ENCODE data around the gene LY6G6D.
A peak's percentile ranks its signal among the peaks of the same experiment; 100 is the strongest.

The LY6G6D gene

DNA sequence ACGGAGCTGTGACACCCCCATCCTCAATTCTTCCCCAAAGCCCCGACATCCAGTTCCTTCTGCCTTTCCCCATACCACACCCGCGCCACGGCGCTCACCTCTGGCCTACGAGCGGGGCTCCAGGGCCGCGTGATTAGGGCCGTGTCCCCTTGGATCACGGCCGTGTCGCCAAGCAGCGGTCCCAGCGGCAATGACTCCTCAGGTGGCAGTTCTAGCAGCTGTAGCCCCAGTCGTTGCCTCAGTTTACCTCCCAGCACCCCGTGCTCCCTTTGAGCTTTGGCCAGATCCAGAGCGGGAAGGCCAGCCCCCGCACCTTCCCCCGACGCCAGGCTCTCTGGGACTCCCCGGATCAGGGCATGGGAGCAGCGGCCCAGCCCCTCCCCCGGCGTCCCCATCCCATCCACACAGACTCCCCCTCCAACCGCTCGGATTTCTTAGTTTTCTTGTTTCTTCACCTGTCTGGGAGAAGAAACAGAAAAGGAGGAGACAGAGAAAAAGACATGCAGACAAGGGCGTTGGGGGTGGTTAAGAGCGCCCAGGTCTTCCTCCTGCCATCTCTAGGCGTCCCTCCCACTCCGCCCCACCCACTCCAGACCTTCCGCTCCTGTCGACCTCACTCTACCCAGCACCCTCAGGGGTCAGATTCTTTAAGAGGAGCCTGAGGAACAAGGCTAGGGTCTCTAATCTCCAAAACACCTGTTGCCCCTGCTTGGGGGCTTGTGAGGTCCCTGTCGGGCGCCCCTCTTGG, 13.8 kb downstream of the LY6G6D start, which contains the start of gene DDAH2:
Gene DDAH2, minus strand, starts transcription at position 533 of the 748 bp plus-strand sequence. Its CDS starts 138 bp downstream, at position 395.
- H2BK15ac ChIP-seq (replicated peaks; ENCODE audit: low read depth) = no peak within 1 kb of the TSS
- H2BK5ac ChIP-seq (ENCODE audit: low read length) = peak within 1 kb of the TSS; percentile 86
- no peak within 1 kb of the TSS for H4K5ac ChIP-seq (ENCODE audit: low read length)
- H2BK120ac ChIP-seq (ENCODE audit: low read depth, low read length) = peak within 1 kb of the TSS; percentile 3
- no CpG with 5 or more reads among the region's 36 CpGs for WGBS (ENCODE audit: extremely low coverage, insufficient coverage, low lambda C conversion rate)
- H3K23ac ChIP-seq (ENCODE audit: low read length) = peak within 1 kb of the TSS; percentile 34
- no peaks in the 10 kb centered on the region for H3K27me3 ChIP-seq (ENCODE audit: insufficient read depth, low read length, poor library complexity)
- no peak for DNase-seq
- H3K4ac ChIP-seq (ENCODE audit: low read depth, low read length) = peak within 1 kb of the TSS; percentile 70
- peak within 1 kb of the TSS; percentile 86 for H3K27ac ChIP-seq (ENCODE audit: low read depth, low read length)
- H3K18ac ChIP-seq (ENCODE audit: low read length) = peak within 1 kb of the TSS; percentile 69
- peaks cover 9% of the 10 kb centered on the region for H3K79me2 ChIP-seq (ENCODE audit: control insufficient read depth, insufficient read depth, low read length)
- H3K36me3 ChIP-seq (ENCODE audit: control insufficient read depth, insufficient read depth, low read length) = peaks cover 19% of the 10 kb centered on the region
- H3K4me3 ChIP-seq (ENCODE audit: low read length) = peak within 1 kb of the TSS; percentile 90
- H3K4me1 ChIP-seq (ENCODE audit: control insufficient read depth, low read depth, low read length) = peaks cover 5% of the 10 kb centered on the region
- peak within 1 kb of the TSS; percentile 97 for H3K56ac ChIP-seq (ENCODE audit: low read length)
- peak within 1 kb of the TSS; percentile 96 for H3K9ac ChIP-seq (ENCODE audit: low read length)
- H3K4me2 ChIP-seq (ENCODE audit: low read length) = peak within 1 kb of the TSS; percentile 74
- no peak within 1 kb of the TSS for H4K8ac ChIP-seq (ENCODE audit: low read depth, low read length)
- peak within 1 kb of the TSS; percentile 52 for H2AK5ac ChIP-seq (ENCODE audit: low read length)
- H3K79me1 ChIP-seq (ENCODE audit: low read length) = peaks cover 17% of the 10 kb centered on the region

DNA sequence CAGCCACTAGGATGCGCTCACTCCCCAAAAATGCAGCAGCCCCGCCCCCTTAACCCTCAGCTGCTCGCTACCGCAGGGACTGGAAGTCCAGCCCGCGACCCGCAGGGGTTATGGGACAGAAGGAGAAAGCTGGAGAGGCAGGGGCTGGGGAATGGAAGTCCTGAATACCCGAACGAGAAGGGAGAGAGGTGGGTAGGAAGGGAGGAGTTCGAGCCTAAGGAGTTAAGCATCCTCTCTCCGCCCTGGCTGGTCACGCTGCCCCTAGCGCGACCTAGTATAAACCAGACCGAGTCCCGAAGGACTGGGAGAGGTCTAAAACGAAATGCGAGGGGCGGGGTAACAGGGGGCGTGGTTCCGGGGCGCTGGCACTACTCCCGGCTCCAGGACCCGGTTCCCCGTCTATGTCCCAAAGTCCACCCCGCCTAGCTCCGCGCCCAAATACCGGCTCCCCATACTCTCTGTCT, 14.4 kb downstream of the LY6G6D start:
- H3K4me1 ChIP-seq (ENCODE audit: control insufficient read depth, low read depth, low read length) = peaks cover 9% of the 10 kb centered on the region
- H4K5ac ChIP-seq (ENCODE audit: low read length) = no peak overlapping the region
- H3K27ac ChIP-seq (ENCODE audit: low read depth, low read length) = peak overlapping the region; percentile 86
- H3K79me2 ChIP-seq (ENCODE audit: control insufficient read depth, insufficient read depth, low read length) = peaks cover 15% of the 10 kb centered on the region
- peak overlapping the region; percentile 96 for H3K9ac ChIP-seq (ENCODE audit: low read length)
- peak overlapping the region; percentile 70 for H3K4ac ChIP-seq (ENCODE audit: low read depth, low read length)
- H2BK5ac ChIP-seq (ENCODE audit: low read length) = peak overlapping the region; percentile 86
- no peak overlapping the region for H2BK15ac ChIP-seq (replicated peaks; ENCODE audit: low read depth)
- no CpG with 5 or more reads among the region's 29 CpGs for WGBS (ENCODE audit: extremely low coverage, insufficient coverage, low lambda C conversion rate)
- no peak overlapping the region for H2AK5ac ChIP-seq (ENCODE audit: low read length)
- peak overlapping the region; percentile 74 for H3K4me2 ChIP-seq (ENCODE audit: low read length)
- H3K27me3 ChIP-seq (ENCODE audit: insufficient read depth, low read length, poor library complexity) = no peaks in the 10 kb centered on the region
- H3K56ac ChIP-seq (ENCODE audit: low read length) = peak overlapping the region; percentile 97
- peak overlapping the region; percentile 90 for H3K4me3 ChIP-seq (ENCODE audit: low read length)
- peaks cover 21% of the 10 kb centered on the region for H3K79me1 ChIP-seq (ENCODE audit: low read length)
- H3K18ac ChIP-seq (ENCODE audit: low read length) = peak overlapping the region; percentile 69
- H3K36me3 ChIP-seq (ENCODE audit: control insufficient read depth, insufficient read depth, low read length) = peaks cover 20% of the 10 kb centered on the region
- peak; percentile 97 for DNase-seq
- peak overlapping the region; percentile 3 for H2BK120ac ChIP-seq (ENCODE audit: low read depth, low read length)
- peak overlapping the region; percentile 30 for H3K23ac ChIP-seq (ENCODE audit: low read length)
- H4K8ac ChIP-seq (ENCODE audit: low read depth, low read length) = no peak overlapping the region

DNA sequence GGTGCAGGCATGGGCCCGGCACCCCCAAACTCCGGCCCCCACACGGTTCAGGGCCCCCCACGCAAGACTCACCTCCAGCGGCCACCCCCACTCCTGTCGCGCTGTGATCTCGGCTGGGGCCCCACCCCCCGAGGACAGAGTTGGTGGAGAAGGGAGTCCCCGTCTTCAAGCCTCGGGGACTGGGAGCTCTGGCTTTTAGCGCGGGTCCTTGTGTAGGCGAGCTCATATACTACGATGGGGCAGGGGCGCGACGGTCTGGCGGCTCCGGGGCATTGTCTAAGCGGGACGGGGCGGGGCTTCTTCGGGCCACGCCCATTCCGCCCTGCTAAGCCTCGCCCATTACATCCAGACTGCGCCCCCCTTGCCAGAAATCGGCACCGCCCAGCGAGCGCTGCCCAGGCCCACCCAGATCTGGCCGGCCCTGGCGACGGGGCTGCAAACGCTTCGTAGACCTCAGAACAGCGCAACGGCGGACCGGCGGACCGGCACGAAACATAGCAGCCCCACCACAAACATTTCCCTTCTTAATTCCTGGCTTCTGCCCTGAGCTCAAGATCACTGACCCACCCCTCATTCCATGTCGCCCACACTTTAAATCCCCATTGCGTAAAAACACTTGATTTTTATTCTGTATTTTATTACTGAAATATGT, 15.0 kb downstream of the LY6G6D start:
- peak overlapping the region; percentile 70 for H3K4ac ChIP-seq (ENCODE audit: low read depth, low read length)
- H2BK15ac ChIP-seq (replicated peaks; ENCODE audit: low read depth) = no peak overlapping the region
- no peak overlapping the region for H2AK5ac ChIP-seq (ENCODE audit: low read length)
- peak overlapping the region; percentile 86 for H3K27ac ChIP-seq (ENCODE audit: low read depth, low read length)
- no CpG with 5 or more reads among the region's 46 CpGs for WGBS (ENCODE audit: extremely low coverage, insufficient coverage, low lambda C conversion rate)
- peaks cover 9% of the 10 kb centered on the region for H3K4me1 ChIP-seq (ENCODE audit: control insufficient read depth, low read depth, low read length)
- H3K9ac ChIP-seq (ENCODE audit: low read length) = peak overlapping the region; percentile 96
- H3K18ac ChIP-seq (ENCODE audit: low read length) = peak overlapping the region; percentile 69
- no peaks in the 10 kb centered on the region for H3K27me3 ChIP-seq (ENCODE audit: insufficient read depth, low read length, poor library complexity)
- peak overlapping the region; percentile 86 for H2BK5ac ChIP-seq (ENCODE audit: low read length)
- peak; percentile 94 for DNase-seq
- H3K23ac ChIP-seq (ENCODE audit: low read length) = peak overlapping the region; percentile 30
- H3K36me3 ChIP-seq (ENCODE audit: control insufficient read depth, insufficient read depth, low read length) = peaks cover 20% of the 10 kb centered on the region
- H3K4me3 ChIP-seq (ENCODE audit: low read length) = peak overlapping the region; percentile 90
- peak overlapping the region; percentile 3 for H2BK120ac ChIP-seq (ENCODE audit: low read depth, low read length)
- peaks cover 21% of the 10 kb centered on the region for H3K79me1 ChIP-seq (ENCODE audit: low read length)
- peaks cover 20% of the 10 kb centered on the region for H3K79me2 ChIP-seq (ENCODE audit: control insufficient read depth, insufficient read depth, low read length)
- H3K56ac ChIP-seq (ENCODE audit: low read length) = peak overlapping the region; percentile 97
- peak overlapping the region; percentile 37 for H3K4me2 ChIP-seq (ENCODE audit: low read length)
- H4K5ac ChIP-seq (ENCODE audit: low read length) = no peak overlapping the region
- no peak overlapping the region for H4K8ac ChIP-seq (ENCODE audit: low read depth, low read length)

DNA sequence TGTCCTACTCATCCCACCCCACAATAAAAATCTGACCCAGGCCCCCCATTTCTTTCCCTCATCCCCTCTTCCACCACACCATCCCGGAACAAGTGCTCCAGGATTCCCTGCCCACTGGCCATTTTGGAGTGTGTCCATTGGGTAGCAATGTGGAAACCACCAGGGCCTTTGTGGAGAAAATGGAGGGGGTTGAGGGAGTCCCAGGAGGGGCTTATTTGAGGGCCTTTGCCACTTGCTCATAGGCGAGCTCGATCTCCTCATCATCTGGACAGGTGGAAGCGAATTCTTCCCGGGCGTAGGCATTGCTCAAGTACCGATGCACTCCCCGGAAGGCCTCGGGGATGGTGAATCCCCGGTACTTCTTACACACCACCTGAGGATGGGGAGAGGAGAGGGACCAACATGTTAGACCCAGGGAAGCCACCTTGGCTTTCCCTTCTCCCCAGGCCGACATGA, 15.5 kb downstream of the LY6G6D start:
- Histone ChIP-seq H2AK5ac (ENCODE audit: low read length) (no peak overlapping the region), H2BK15ac (replicated peaks; ENCODE audit: low read depth) (no peak overlapping the region), H2BK5ac (ENCODE audit: low read length) (no peak overlapping the region), H4K5ac (ENCODE audit: low read length) (no peak overlapping the region), H3K36me3 (ENCODE audit: control insufficient read depth, insufficient read depth, low read length) (peaks cover 20% of the 10 kb centered on the region), H3K4me3 (ENCODE audit: low read length) (no peak overlapping the region), H4K8ac (ENCODE audit: low read depth, low read length) (no peak overlapping the region), H3K56ac (ENCODE audit: low read length) (peak overlapping the region; percentile 80), H3K4ac (ENCODE audit: low read depth, low read length) (no peak overlapping the region), H3K23ac (ENCODE audit: low read length) (no peak overlapping the region), H3K79me1 (ENCODE audit: low read length) (peaks cover 21% of the 10 kb centered on the region), H3K4me2 (ENCODE audit: low read length) (no peak overlapping the region), H3K27me3 (ENCODE audit: insufficient read depth, low read length, poor library complexity) (no peaks in the 10 kb centered on the region), H3K4me1 (ENCODE audit: control insufficient read depth, low read depth, low read length) (peaks cover 9% of the 10 kb centered on the region), H3K79me2 (ENCODE audit: control insufficient read depth, insufficient read depth, low read length) (peaks cover 26% of the 10 kb centered on the region), H3K9ac (ENCODE audit: low read length) (peak overlapping the region; percentile 68), H3K18ac (ENCODE audit: low read length) (no peak overlapping the region), H3K27ac (ENCODE audit: low read depth, low read length) (no peak overlapping the region), H2BK120ac (ENCODE audit: low read depth, low read length) (no peak overlapping the region)
- DNase-seq = no peak
- no CpG with 5 or more reads among the region's 11 CpGs for WGBS (ENCODE audit: extremely low coverage, insufficient coverage, low lambda C conversion rate)

DNA sequence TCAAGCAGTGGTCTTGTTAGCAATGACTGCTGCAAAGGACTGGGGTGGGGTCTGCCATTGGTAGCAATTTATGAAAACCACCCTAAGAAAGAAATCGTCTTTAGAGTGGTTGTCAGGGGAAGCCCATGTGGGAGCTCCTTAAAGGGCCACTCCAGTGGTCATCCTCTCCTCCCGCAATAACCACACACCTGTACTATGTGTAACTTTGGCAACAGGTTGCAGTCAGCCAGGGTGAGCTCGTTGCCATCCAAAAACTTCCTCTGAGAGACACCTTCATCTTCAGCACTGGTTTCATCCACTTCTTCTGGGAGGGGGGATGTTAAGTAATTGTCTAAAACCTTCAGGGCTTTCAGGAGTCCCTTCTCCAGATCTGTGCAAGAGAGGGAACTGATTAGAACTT, 16.9 kb downstream of the LY6G6D start:
- H3K4me2 ChIP-seq (ENCODE audit: low read length) = no peak overlapping the region
- H3K27me3 ChIP-seq (ENCODE audit: insufficient read depth, low read length, poor library complexity) = no peaks in the 10 kb centered on the region
- H2BK15ac ChIP-seq (replicated peaks; ENCODE audit: low read depth) = no peak overlapping the region
- H3K9ac ChIP-seq (ENCODE audit: low read length) = no peak overlapping the region
- H3K79me2 ChIP-seq (ENCODE audit: control insufficient read depth, insufficient read depth, low read length) = peaks cover 32% of the 10 kb centered on the region
- H3K23ac ChIP-seq (ENCODE audit: low read length) = no peak overlapping the region
- H3K4me3 ChIP-seq (ENCODE audit: low read length) = no peak overlapping the region
- peaks cover 12% of the 10 kb centered on the region for H3K4me1 ChIP-seq (ENCODE audit: control insufficient read depth, low read depth, low read length)
- peaks cover 21% of the 10 kb centered on the region for H3K79me1 ChIP-seq (ENCODE audit: low read length)
- no peak overlapping the region for H3K56ac ChIP-seq (ENCODE audit: low read length)
- no peak overlapping the region for H4K5ac ChIP-seq (ENCODE audit: low read length)
- no peak overlapping the region for H2BK120ac ChIP-seq (ENCODE audit: low read depth, low read length)
- H3K4ac ChIP-seq (ENCODE audit: low read depth, low read length) = no peak overlapping the region
- no peak overlapping the region for H3K18ac ChIP-seq (ENCODE audit: low read length)
- H2BK5ac ChIP-seq (ENCODE audit: low read length) = no peak overlapping the region
- no peak overlapping the region for H4K8ac ChIP-seq (ENCODE audit: low read depth, low read length)
- no CpG with 5 or more reads among the region's 3 CpGs for WGBS (ENCODE audit: extremely low coverage, insufficient coverage, low lambda C conversion rate)
- peaks cover 18% of the 10 kb centered on the region for H3K36me3 ChIP-seq (ENCODE audit: control insufficient read depth, insufficient read depth, low read length)
- no peak overlapping the region for H2AK5ac ChIP-seq (ENCODE audit: low read length)
- DNase-seq = no peak
- H3K27ac ChIP-seq (ENCODE audit: low read depth, low read length) = no peak overlapping the region

Measured in mesendoderm (in vitro differentiated cells).